ENCODE measurements around the gene ZNF219.

ZNF219 gene

GRCh38 chr14:21101802-21102413 lies 3.5 kb upstream of the ZNF219 start:
- no peak for DNase-seq

- no peak for DNase-seq
These were observed 2.5 kb upstream of the ZNF219 start, which contains the start of gene TMEM253 for GRCh38 chr14:21100931-21101330. Gene TMEM253 (plus strand): TSS chr14:21101066. CDS start chr14:21101344, 278 bp downstream.

GRCh38 chr14:21099596-21099985 lies 1.1 kb upstream of the ZNF219 start:
- no peak for DNase-seq

GRCh38 chr14:21098892-21099595 lies 589 bp upstream of the ZNF219 start:
- no peak for DNase-seq

- DNase-seq: no peak
These were observed 799 bp downstream of the ZNF219 start for GRCh38 chr14:21097636-21098075.

GRCh38 chr14:21096978-21097635 lies 1.3 kb downstream of the ZNF219 start:
- no peak for DNase-seq

GRCh38 chr14:21096438-21096837 lies 2.0 kb downstream of the ZNF219 start:
- DNase-seq: no peak

- no peak for DNase-seq
These were observed 2.8 kb downstream of the ZNF219 start for GRCh38 chr14:21095430-21096205.

- DNase-seq: no peak
These were observed 4.4 kb downstream of the ZNF219 start for GRCh38 chr14:21093769-21094681.

- no peak for DNase-seq
These were observed 5.4 kb downstream of the ZNF219 start for GRCh38 chr14:21093018-21093417.

GRCh38 chr14:21092273-21093011 lies 6.0 kb downstream of the ZNF219 start:
- peak; percentile 99 for DNase-seq

GRCh38 chr14:21091821-21092272 lies 6.6 kb downstream of the ZNF219 start:
- no peak for DNase-seq

GRCh38 chr14:21090940-21091663 lies 7.4 kb downstream of the ZNF219 start:
- DNase-seq: no peak

- DNase-seq: peak; percentile 83
These were observed 8.1 kb downstream of the ZNF219 start for GRCh38 chr14:21090194-21090939.

- no peak for DNase-seq
These were observed 8.6 kb downstream of the ZNF219 start for GRCh38 chr14:21089877-21090193.

- DNase-seq: no peak
These were observed 9.2 kb downstream of the ZNF219 start for GRCh38 chr14:21089271-21089670.

GRCh38 chr14:21088687-21089086 lies 9.8 kb downstream of the ZNF219 start:
- DNase-seq: no peak

GRCh38 chr14:21087294-21088091 lies 11.0 kb downstream of the ZNF219 start:
- DNase-seq: no peak

- no peak for DNase-seq
These were observed 11.6 kb downstream of the ZNF219 start for GRCh38 chr14:21086908-21087293.
